GM11168 (cell line): ENCODE measurements around the gene LTO1.

Source experiments
- in situ Hi-C: fragments of 300-500 bp; cut with MboI; formaldehyde crosslinking; loops from one replicate; pipeline ENCODE4 v1.12.0; 2022; ENCODE audit warnings: low sequenced_read_pairs; ENCODE audit not compliant: unreplicated experiment

Gene LTO1

DNA sequence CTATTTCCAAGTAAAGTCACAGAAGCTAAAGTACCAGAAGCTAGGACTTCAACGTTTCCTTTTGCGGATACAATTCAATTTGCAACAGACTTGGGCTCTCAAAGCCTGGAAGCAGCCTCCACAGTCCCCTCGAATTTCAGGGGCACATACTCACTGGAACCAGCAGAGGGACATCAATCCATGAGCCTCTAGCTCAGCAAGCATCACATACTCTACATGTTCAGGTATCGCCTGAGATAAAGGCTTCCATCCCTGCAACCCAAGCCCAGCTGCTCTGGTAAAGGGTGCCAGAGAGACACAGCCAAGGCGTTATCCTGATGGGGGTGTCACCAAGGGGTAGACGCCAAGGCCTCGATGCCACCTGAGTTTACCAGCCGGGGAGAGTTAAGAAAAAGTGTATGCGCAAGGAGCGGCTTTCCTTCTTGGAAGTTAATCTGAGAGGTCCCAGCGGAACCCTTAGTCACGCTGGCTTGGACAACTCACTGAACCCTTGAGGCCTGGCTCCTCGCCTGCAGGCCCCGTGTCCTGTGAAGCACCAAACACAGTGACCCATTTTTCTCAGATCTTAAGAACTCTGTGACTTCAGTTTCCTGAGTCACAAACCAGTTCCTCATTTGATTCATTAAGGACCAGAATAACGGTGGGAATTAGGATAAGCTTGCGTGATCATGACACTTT, 13.0 kb downstream of the LTO1 start:
- in situ Hi-C loops: no loop called here

DNA sequence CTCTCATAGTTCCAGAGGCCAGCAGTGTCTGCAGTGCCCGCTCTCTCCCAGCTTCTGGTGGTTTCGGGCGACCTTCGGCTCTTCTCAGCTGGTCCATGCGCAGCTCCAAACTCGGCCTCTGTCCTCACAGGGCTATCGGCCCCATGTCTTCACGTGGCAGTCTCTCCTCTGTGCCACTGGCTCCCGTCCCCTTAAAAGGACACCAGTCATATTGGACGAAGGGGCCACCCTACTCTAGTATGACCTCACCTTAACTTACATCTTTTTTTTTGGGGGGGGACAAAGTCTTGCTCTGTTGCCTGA, 13.8 kb downstream of the LTO1 start:
- in situ Hi-C loops: no loop called here

DNA sequence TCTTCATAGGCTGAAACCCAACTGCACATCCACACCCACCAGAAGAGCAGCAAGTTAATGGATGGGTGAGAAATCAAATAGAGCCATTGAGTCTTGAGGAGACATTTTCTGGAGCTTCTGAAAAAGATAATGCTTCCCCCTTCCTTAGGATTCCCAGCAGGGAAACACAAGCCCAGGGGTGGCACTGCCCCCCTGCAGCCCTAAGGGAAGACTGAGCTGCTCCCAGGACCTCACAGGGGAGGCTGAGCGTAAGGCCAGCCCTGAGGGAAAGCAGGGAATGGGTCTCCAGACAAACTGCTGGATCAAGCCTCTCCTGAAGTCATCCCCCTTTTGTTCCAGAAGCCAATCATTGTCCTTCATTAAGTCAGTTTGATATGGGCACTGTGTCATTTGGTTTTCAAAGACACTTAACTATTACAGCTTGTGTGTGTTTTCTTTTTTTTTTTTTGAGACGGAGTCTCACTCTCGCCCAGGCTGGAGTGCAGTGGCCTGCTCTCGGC, 15.1 kb downstream of the LTO1 start:
- in situ Hi-C loops: no loop called here

DNA sequence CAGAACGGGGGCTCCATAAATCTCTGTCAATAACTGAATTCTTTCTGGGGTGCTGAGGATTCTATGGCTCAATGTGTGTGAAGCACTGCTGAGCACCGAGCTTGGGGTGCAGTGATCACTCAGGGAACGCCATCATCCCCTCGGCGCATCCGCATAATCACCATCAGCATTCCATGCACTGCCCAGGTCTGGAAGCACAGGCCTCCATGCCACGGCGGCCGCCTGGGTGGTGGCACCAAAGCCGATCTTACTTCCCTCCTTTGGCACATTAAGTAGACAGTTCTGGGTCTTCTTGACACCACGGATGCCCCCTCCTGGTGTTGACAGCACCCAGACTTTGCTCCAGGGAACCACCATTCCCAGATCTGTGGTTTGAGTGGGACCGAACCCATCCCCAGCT, 15.6 kb downstream of the LTO1 start:
- in situ Hi-C loops: loop anchor here (10.0 kb wide), 1 partner anchor 365 kb away; the partner anchor contains the start of gene MYEOV

DNA sequence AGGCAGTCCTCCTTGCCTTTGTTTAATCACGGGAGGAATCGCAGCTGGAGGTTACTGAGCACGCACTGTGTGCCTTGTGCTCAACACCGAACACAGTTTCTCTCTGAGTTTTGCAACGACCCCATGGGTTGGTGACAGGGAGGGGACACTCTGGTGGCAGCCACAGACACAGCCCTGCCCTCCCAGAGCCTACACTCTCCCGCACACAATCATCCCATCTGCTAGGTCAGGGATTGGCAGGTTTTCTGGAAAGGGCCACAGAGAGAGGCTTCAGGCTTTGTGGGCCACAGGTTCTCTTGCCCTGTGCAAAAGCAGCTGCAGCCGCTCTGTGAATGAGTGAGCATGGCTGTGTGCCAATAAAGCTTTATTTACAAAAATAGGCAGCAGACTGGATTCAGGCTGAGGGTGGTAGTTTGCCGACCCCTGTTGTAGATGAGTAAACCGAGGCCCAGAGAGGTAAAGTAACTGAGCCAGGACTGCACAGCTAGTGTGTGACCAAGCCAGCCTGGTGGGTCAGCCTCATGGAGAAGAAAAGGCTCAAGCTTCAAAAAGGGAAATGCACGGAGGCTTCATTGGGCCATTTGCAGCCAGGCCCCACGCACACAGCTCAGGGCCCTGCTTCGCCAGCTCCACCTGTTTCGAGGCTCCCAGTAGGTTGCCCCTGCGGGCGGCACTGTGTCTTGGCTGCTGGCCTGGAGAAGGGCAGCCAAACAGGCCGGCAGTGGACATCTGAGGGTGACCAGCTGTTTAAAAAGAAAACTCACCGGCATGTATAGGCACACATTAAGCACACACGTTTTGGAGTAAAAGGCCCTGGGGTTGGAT, 16.3 kb downstream of the LTO1 start:
- in situ Hi-C loops: loop anchor here (10.0 kb wide), 1 partner anchor 364 kb away; the partner anchor contains the start of gene MYEOV

DNA sequence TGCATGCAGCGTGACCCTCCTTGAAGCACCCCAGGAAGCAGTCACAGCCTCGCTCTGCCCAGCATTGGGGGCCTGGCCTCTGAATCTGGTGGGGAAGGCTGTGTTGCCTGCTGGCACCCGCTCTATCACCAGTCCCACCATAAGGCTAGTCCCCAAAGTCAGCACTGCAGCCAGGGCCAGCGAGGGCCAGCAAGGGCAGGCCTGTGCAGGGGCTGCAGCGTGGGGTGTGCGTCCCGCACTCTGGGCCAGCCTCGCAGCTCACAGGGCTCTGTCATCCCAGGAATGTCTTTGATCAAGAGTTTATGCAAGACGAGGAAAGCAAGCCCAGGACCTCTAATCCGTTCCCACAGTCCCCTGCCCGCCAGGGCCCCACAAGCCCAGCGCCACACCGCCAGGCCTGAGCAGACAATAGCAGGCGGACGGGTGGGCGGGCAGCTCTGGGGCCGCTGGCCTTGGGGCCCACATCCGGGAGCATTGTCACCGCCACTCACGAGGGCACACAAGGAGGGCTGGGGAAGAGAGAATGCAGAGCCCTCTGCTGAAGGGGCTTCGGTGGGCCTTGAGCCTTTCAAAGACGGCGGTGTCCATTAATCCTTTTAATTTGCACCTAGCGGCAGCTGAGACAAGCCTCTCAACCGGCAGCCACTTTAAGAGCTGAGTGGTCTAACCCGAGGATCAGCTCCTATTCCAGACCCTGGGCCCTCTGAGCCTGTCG, 17.1 kb downstream of the LTO1 start:
- in situ Hi-C loops: loop anchor here (10.0 kb wide), 1 partner anchor 363 kb away; the partner anchor contains the start of gene MYEOV

DNA sequence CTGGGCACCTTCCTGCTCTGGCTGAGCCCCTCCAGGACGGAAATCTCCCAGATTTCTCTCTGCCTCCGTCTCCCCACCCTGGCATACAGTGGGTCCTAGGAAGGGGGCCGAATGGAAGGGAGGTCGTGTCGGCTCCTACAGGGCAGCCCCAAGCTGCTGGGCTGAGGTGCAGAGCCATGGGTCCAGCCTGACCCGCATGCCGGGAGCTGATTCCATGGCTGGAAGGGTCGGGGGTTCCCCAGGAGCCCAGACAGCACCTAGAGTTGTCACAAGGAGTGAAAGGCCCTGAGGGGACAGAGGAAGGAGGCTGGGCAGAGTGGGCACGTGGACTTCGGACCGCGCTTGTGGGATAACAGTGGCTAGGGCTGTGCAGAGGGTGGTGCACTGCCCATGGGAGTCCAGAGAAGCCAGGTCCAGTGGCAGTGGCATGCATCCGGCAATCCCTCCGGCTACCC, 17.7 kb downstream of the LTO1 start:
- in situ Hi-C loops: loop anchor here (10.0 kb wide), 1 partner anchor 363 kb away; the partner anchor contains the start of gene MYEOV

DNA sequence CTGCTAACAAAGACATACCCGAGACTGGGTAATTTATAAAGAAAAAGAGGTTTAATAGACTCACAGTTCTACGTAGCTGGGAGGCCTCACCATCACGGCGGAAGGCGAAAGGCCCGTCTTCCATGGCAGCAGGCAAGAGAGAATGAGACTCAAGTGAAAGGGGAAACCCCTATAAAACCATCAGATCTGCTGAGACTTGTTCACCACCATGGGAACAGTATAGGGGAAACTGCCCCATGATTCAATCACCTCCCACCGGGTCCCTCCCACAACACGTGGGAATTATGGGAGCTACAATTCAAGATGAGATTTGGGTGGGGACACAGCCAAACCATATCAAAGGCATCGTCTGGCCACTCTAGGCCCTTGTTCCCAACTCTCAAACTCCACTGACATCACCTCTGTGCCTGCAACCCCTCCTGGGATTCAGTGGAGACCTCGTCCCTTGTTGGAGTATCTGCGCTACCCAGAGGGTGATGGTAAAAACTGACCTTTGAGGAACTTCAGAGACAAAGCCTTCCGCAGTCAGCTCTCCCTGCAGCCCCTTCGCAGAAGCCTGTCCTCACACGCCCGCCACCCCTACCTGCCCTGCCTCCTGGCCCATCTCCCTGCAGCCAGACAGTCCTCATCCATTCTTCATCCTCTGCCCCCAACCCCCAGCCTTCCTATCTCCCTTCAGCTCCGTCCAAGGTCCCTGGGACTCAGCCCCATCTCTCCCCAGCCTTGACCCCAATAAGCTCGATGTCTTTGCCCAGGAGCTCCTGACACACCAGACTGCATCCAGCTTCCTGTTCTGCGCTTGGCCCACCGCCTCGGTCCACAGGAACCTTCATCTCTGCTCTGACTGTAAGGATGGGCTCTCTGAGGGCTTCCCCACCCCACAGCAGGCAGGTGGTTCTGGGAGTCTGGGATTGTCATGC, 18.4 kb downstream of the LTO1 start:
- in situ Hi-C loops: loop anchor here (10.0 kb wide), 1 partner anchor 362 kb away; the partner anchor contains the start of gene MYEOV

DNA sequence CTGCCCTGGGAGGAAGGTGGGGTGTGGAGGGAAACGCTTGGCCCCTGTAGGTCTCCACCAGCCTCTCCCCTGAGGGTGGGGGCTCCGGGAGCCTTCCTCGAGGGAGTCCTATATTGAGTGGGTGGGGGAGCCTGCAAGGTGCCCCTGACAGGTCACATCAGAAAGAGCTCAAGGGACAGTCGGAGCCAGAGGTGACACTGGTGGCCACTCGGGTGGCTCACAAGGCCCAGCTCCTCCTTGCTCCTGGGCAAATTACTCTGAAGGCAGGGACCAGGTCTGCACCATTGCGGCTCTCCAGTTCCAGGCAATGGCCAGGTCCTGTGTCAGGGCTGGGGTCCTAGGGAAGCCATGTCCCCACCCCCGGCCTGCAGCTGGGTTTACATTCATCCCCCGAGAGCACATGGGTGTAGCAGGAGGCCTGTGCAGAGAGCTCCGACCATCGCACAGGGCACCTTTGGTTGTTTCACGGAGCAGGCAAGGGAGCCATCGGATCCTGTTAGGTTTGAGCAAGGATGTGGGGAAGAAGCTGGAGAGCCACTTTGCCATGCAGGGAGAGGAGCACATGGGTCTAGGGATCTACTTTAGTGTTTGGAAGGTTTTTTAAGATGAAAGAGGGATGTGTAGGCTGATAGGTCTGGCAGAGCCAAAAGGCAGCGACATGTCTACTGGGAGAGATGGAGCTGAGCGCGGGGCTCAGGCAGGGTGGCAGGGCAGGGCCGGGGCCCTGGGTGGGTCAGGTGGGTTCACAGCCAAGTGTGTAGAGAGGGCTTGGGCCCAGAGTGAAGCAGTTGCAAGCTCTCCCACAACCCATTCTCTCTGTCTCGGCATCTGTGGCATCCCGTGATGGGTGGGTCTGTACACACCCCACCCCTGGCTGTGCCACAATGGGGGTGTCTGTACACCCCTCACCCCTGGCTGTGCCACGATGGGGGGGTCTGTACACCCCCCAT, 19.4 kb downstream of the LTO1 start:
- in situ Hi-C loops: loop anchor here (10.0 kb wide), 1 partner anchor 361 kb away; the partner anchor contains the start of gene MYEOV

DNA sequence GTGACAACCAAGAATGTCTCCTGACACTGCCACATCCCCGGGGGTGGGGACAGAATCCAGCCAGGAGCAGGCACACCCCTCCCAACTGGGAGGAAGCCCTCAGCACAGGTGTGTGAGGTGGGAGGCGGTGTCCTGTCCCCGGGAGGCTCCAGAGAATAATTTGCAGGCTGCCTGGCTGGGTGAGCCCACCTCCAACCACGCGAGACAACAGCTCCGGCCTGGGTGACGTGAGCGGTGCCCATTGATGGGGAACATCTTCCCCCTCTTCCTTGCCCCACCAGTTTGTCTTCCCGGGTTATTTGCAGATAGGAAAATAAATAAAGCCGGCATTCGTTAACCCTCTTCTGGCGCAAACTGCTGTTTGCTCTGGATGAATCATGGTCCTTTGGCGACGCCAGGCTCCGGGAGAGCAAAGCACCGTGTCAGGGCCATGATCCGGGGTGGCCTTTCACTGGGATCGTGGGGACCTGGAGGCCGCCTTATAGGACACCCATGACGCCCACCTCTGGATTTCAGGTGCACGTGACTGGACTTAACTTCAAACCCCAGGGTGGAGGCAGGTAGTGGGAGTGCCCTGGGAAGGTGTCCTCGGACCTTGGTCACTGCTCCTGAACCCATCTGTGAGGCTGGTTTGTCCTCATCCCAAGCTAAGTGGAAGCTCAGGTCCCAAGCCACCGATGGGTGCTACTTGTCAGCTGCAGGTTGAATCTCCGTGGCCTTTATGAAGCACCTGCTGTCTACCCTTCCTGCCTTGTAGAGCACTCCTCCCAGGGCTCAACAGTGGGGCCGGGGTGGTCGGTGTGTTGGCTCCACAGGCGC, 20.3 kb downstream of the LTO1 start:
- in situ Hi-C loops: loop anchor here (10.0 kb wide), 1 partner anchor 360 kb away; the partner anchor contains the start of gene MYEOV

DNA sequence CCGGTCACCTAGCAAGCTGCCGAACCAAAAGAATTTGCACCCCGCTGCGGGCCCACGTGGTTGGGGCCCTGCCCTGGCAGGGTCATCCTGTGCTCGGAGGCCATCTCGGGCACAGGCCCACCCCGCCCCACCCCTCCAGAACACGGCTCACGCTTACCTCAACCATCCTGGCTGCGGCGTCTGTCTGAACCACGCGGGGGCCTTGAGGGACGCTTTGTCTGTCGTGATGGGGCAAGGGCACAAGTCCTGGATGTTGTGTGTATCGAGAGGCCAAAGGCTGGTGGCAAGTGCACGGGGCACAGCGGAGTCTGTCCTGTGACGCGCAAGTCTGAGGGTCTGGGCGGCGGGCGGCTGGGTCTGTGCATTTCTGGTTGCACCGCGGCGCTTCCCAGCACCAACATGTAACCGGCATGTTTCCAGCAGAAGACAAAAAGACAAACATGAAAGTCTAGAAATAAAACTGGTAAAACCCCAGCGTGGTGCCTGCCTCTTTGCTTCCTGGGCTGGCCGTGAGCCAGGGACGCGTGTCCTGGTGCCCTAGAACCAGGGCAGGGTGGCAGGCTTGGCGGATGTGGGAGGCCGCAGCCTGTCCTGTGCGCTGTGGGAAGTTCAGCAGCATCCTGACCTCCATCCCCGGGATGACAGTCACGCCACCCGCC, 21.0 kb downstream of the LTO1 start:
- in situ Hi-C loops: loop anchor here (10.0 kb wide), 1 partner anchor 359 kb away; the partner anchor contains the start of gene MYEOV

DNA sequence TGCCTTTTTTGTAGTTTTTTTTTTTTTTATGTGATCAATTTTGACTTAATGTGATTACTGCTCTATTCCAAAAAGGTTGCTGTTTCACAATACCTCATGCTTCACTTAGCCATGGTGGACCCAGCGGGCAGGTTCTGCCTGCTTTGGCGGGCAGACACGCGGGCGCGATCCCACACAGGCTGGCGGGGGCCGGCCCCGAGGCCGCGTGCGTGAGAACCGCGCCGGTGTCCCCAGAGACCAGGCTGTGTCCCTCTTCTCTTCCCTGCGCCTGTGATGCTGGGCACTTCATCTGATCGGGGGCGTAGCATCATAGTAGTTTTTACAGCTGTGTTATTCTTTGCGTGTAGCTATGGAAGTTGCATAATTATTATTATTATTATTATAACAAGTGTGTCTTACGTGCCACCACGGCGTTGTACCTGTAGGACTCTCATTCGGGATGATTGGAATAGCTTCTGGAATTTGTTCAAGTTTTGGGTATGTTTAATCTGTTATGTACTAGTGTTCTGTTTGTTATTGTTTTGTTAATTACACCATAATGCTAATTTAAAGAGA, 21.7 kb downstream of the LTO1 start:
- in situ Hi-C loops: loop anchor here (10.0 kb wide), 1 partner anchor 359 kb away; the partner anchor contains the start of gene MYEOV

DNA sequence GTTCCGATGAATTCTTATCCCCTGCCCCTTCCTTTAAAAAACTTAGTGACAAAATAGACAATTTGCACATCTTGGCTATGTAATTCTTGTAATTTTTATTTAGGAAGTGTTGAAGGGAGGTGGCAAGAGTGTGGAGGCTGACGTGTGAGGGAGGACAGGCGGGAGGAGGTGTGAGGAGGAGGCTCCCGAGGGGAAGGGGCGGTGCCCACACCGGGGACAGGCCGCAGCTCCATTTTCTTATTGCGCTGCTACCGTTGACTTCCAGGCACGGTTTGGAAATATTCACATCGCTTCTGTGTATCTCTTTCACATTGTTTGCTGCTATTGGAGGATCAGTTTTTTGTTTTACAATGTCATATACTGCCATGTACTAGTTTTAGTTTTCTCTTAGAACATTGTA, 22.2 kb downstream of the LTO1 start:
- in situ Hi-C loops: loop anchor here (10.0 kb wide), 1 partner anchor 358 kb away; the partner anchor contains the start of gene MYEOV

DNA sequence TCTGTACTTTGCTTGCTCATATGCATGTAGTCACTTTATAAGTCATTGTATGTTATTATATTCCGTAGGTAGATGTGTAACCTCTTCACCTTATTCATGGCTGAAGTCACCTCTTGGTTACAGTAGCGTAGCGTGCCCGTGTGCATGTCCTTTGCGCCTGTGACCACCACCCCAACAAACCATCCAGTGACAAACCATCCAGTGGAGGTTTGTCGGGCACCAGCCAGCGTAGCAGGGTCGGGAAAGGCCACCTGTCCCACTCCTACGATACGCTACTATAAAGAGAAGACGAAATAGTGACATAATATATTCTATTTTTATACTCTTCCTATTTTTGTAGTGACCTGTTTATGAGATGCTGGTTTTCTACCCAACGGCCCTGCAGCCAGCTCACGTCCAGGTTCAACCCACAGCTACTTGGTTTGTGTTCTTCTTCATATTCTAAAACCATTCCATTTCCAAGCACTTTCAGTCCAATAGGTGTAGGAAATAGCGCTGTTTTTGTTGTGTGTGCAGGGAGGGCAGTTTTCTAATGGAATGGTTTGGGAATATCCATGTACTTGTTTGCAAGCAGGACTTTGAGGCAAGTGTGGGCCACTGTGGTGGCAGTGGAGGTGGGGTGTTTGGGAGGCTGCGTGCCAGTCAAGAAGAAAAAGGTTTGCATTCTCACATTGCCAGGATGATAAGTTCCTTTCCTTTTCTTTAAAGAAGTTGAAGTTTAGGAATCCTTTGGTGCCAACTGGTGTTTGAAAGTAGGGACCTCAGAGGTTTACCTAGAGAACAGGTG, 23.1 kb downstream of the LTO1 start:
- in situ Hi-C loops: loop anchor here (10.0 kb wide), 1 partner anchor 357 kb away; the partner anchor contains the start of gene MYEOV

DNA sequence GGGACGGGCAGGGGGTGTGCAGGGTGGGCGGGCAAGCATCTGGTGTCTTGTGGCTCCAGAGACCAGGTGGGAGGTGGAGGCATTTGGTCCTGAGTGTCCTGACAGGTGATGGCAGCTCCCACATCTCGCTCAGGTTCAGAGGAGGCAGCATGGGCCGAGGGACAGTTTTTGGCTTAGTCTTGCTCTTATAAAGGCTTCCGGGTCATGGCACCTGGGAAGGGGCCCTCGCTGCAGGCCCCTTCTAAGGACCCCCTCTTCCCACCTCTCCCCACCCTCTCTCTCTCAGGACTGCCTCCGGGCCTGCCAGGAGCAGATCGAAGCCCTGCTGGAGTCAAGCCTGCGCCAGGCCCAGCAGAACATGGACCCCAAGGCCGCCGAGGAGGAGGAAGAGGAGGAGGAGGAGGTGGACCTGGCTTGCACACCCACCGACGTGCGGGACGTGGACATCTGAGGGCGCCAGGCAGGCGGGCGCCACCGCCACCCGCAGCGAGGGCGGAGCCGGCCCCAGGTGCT, 24.3 kb downstream of the LTO1 start:
- in situ Hi-C loops: loop anchor here (10.0 kb wide), 1 partner anchor 356 kb away; the partner anchor contains the start of gene MYEOV
